ENCODE data around the gene MSX2. TPM values are rescaled to one million over a fixed set of nuclear protein-coding genes. Genes with fewer than 3 reads are reported as not detected.

The MSX2 gene
- total RNA-seq, 2 experiments from 2014 or later = not detected

GRCh38 chr5:174733836-174734235 lies 9.5 kb downstream of the MSX2 start:
- H3K4me3 Mint-ChIP-seq = no peak overlapping the region
- no peaks in the 10 kb centered on the region for H3K9me3 Mint-ChIP-seq
- POLR2A ChIA-PET = no interaction called here
- no peaks in the 10 kb centered on the region for H3K36me3 Mint-ChIP-seq
- no peak for ATAC-seq (ENCODE audit: low read depth)
- H3K27me3 Mint-ChIP-seq = peaks cover 78% of the 10 kb centered on the region
- no peak overlapping the region for H3K27ac Mint-ChIP-seq
- DNase-seq = no peak
- H3K4me1 Mint-ChIP-seq = no peaks in the 10 kb centered on the region

GRCh38 chr5:174734571-174735497 lies 10.5 kb downstream of the MSX2 start:
- H3K4me3 Mint-ChIP-seq = no peak overlapping the region
- H3K27me3 Mint-ChIP-seq = peaks cover 70% of the 10 kb centered on the region
- no peaks in the 10 kb centered on the region for H3K4me1 Mint-ChIP-seq
- DNase-seq (no peak), ATAC-seq (ENCODE audit: low read depth) (no peak)
- no peaks in the 10 kb centered on the region for H3K36me3 Mint-ChIP-seq
- no peaks in the 10 kb centered on the region for H3K9me3 Mint-ChIP-seq
- POLR2A ChIA-PET = no interaction called here
- no peak overlapping the region for H3K27ac Mint-ChIP-seq

GRCh38 chr5:174735498-174736330 lies 11.3 kb downstream of the MSX2 start:
- ATAC-seq (ENCODE audit: low read depth) (no peak), DNase-seq (no peak)
- H3K27ac Mint-ChIP-seq = no peak overlapping the region
- no peak overlapping the region for H3K4me3 Mint-ChIP-seq
- POLR2A ChIA-PET = no interaction called here
- no peaks in the 10 kb centered on the region for H3K4me1 Mint-ChIP-seq
- no peaks in the 10 kb centered on the region for H3K9me3 Mint-ChIP-seq
- no peaks in the 10 kb centered on the region for H3K36me3 Mint-ChIP-seq
- peaks cover 62% of the 10 kb centered on the region for H3K27me3 Mint-ChIP-seq

GRCh38 chr5:174736331-174736721 lies 11.9 kb downstream of the MSX2 start:
- Mint-ChIP-seq H3K4me1 (no peaks in the 10 kb centered on the region), H3K4me3 (no peak overlapping the region), H3K27ac (no peak overlapping the region), H3K9me3 (no peaks in the 10 kb centered on the region), H3K27me3 (peaks cover 56% of the 10 kb centered on the region), H3K36me3 (no peaks in the 10 kb centered on the region)
- POLR2A ChIA-PET = no interaction called here
- DNase-seq = no peak
- ATAC-seq (ENCODE audit: low read depth) = no peak

GRCh38 chr5:174736777-174737176 lies 12.4 kb downstream of the MSX2 start:
- DNase-seq (no peak), ATAC-seq (ENCODE audit: low read depth) (no peak)
- no peak overlapping the region for H3K27ac Mint-ChIP-seq
- peaks cover 53% of the 10 kb centered on the region for H3K27me3 Mint-ChIP-seq
- POLR2A ChIA-PET = no interaction called here
- no peak overlapping the region for H3K4me3 Mint-ChIP-seq
- H3K9me3 Mint-ChIP-seq = peaks cover 2% of the 10 kb centered on the region
- no peaks in the 10 kb centered on the region for H3K36me3 Mint-ChIP-seq
- H3K4me1 Mint-ChIP-seq = no peaks in the 10 kb centered on the region

- no peak for DNase-seq
- no peak for ATAC-seq (ENCODE audit: low read depth)
- H3K4me3 Mint-ChIP-seq = no peak overlapping the region
- H3K36me3 Mint-ChIP-seq = no peaks in the 10 kb centered on the region
- no peak overlapping the region for H3K27ac Mint-ChIP-seq
- no peaks in the 10 kb centered on the region for H3K4me1 Mint-ChIP-seq
- H3K27me3 Mint-ChIP-seq = peaks cover 49% of the 10 kb centered on the region
- POLR2A ChIA-PET = no interaction called here
- H3K9me3 Mint-ChIP-seq = peaks cover 2% of the 10 kb centered on the region
These were observed 12.9 kb downstream of the MSX2 start for GRCh38 chr5:174737330-174737729.

- no peak overlapping the region for H3K27ac Mint-ChIP-seq
- peaks cover 2% of the 10 kb centered on the region for H3K36me3 Mint-ChIP-seq
- no peak overlapping the region for H3K4me3 Mint-ChIP-seq
- peaks cover 13% of the 10 kb centered on the region for H3K27me3 Mint-ChIP-seq
- no peaks in the 10 kb centered on the region for H3K4me1 Mint-ChIP-seq
- DNase-seq (no peak), ATAC-seq (ENCODE audit: low read depth) (no peak)
- POLR2A ChIA-PET = no interaction called here
- H3K9me3 Mint-ChIP-seq = peaks cover 4% of the 10 kb centered on the region
These were observed 17.0 kb downstream of the MSX2 start for GRCh38 chr5:174741352-174741751.

GRCh38 chr5:174744896-174745295 lies 20.5 kb downstream of the MSX2 start:
- no peaks in the 10 kb centered on the region for H3K4me1 Mint-ChIP-seq
- POLR2A ChIA-PET = no interaction called here
- no peak overlapping the region for H3K27ac Mint-ChIP-seq
- peaks cover 2% of the 10 kb centered on the region for H3K36me3 Mint-ChIP-seq
- ATAC-seq (ENCODE audit: low read depth) (no peak), DNase-seq (no peak)
- H3K9me3 Mint-ChIP-seq = peaks cover 4% of the 10 kb centered on the region
- H3K4me3 Mint-ChIP-seq = no peak overlapping the region
- peaks cover 13% of the 10 kb centered on the region for H3K27me3 Mint-ChIP-seq

- no peak overlapping the region for H3K4me3 Mint-ChIP-seq
- H3K4me1 Mint-ChIP-seq = no peaks in the 10 kb centered on the region
- no peak overlapping the region for H3K27ac Mint-ChIP-seq
- peaks cover 2% of the 10 kb centered on the region for H3K36me3 Mint-ChIP-seq
- H3K9me3 Mint-ChIP-seq = peaks cover 4% of the 10 kb centered on the region
- POLR2A ChIA-PET = no interaction called here
- ATAC-seq (ENCODE audit: low read depth) (no peak), DNase-seq (no peak)
- H3K27me3 Mint-ChIP-seq = peaks cover 20% of the 10 kb centered on the region
These were observed 21.3 kb downstream of the MSX2 start for GRCh38 chr5:174745590-174746103.

- Mint-ChIP-seq H3K36me3 (no peaks in the 10 kb centered on the region), H3K4me1 (no peaks in the 10 kb centered on the region), H3K27ac (no peak overlapping the region), H3K9me3 (no peaks in the 10 kb centered on the region), H3K27me3 (peaks cover 45% of the 10 kb centered on the region), H3K4me3 (no peak overlapping the region)
- DNase-seq = no peak
- POLR2A ChIA-PET = no interaction called here
- no peak for ATAC-seq (ENCODE audit: low read depth)
These were observed 26.3 kb downstream of the MSX2 start for GRCh38 chr5:174750711-174751110.

- no peak for ATAC-seq (ENCODE audit: low read depth)
- Mint-ChIP-seq H3K27me3 (peaks cover 45% of the 10 kb centered on the region), H3K27ac (no peak overlapping the region), H3K36me3 (no peaks in the 10 kb centered on the region), H3K4me1 (no peaks in the 10 kb centered on the region), H3K9me3 (no peaks in the 10 kb centered on the region), H3K4me3 (no peak overlapping the region)
- DNase-seq = no peak
- POLR2A ChIA-PET = no interaction called here
These were observed 27.0 kb downstream of the MSX2 start for GRCh38 chr5:174751154-174752000.

- POLR2A ChIA-PET = no interaction called here
- no peak for ATAC-seq (ENCODE audit: low read depth)
- H3K9me3 Mint-ChIP-seq = no peaks in the 10 kb centered on the region
- DNase-seq = no peak
- peaks cover 45% of the 10 kb centered on the region for H3K27me3 Mint-ChIP-seq
- no peaks in the 10 kb centered on the region for H3K4me1 Mint-ChIP-seq
- H3K4me3 Mint-ChIP-seq = no peak overlapping the region
- H3K27ac Mint-ChIP-seq = no peak overlapping the region
- no peaks in the 10 kb centered on the region for H3K36me3 Mint-ChIP-seq
These were observed 27.7 kb downstream of the MSX2 start for GRCh38 chr5:174752121-174752520.

- no peaks in the 10 kb centered on the region for H3K4me1 Mint-ChIP-seq
- no peak for ATAC-seq (ENCODE audit: low read depth)
- DNase-seq = no peak
- no peak overlapping the region for H3K4me3 Mint-ChIP-seq
- H3K27me3 Mint-ChIP-seq = peaks cover 32% of the 10 kb centered on the region
- no peak overlapping the region for H3K27ac Mint-ChIP-seq
- no peaks in the 10 kb centered on the region for H3K36me3 Mint-ChIP-seq
- POLR2A ChIA-PET = no interaction called here
- no peaks in the 10 kb centered on the region for H3K9me3 Mint-ChIP-seq
These were observed 30.7 kb downstream of the MSX2 start for GRCh38 chr5:174755106-174755505.

Data from activated naive CD8-positive, alpha-beta T cell treated with anti-CD3 and anti-CD28 coated beads, Interleukin-2, amount 10 ng/mL, durations not matched to agents 7 days and 5 days (primary cell).